Liver (tissue), 9 donors: ENCODE data around the gene MEG3. TPM values are rescaled to one million over a fixed set of nuclear protein-coding genes. Genes with fewer than 3 reads are reported as not detected.

Source experiments
- DNase-seq: peaks from one replicate; pipeline ENCODE4 v3.0.0-alpha.2; 2017; ENCODE audit warnings: low spot score
- H3K27ac ChIP-seq, 2 donors: one replicate each; pipeline ENCODE4 v1.7.0; 2013; ENCODE audit warnings: inconsistent platforms in 2 of 2, low read length in 2 of 2, control low read depth in 1 of 2, low read depth in 1 of 2, mild to moderate bottlenecking in 1 of 2
- H3K27me3 ChIP-seq, 4 donors: one replicate each; pipeline versions ENCODE4 v1.6.1 to v1.7.0; 2013; ENCODE audit warnings: low read length in 3 of 4, inconsistent platforms in 1 of 4, mild to moderate bottlenecking in 1 of 4, moderate library complexity in 1 of 4; ENCODE audit not compliant: control insufficient read depth in 4 of 4, insufficient read depth in 4 of 4
- H3K36me3 ChIP-seq, 4 donors: one replicate each; pipeline versions ENCODE4 v1.6.1 to v1.7.0; 2013; ENCODE audit warnings: low read length in 3 of 4, mild to moderate bottlenecking in 3 of 4, low read depth in 1 of 4, moderate library complexity in 1 of 4; ENCODE audit not compliant: control insufficient read depth in 4 of 4, insufficient read depth in 3 of 4
- H3K4me1 ChIP-seq, 4 donors: one replicate each; pipeline versions ENCODE4 v1.6.1 to v1.7.0; 2013; ENCODE audit warnings: low read length in 3 of 4, mild to moderate bottlenecking in 3 of 4, moderate library complexity in 1 of 4; ENCODE audit not compliant: control insufficient read depth in 4 of 4, insufficient read depth in 4 of 4
- H3K4me3 ChIP-seq, 3 donors: one replicate each; pipeline versions ENCODE4 v1.6.1 to v1.7.0; 2013; ENCODE audit warnings: low read length in 3 of 3, control low read depth in 1 of 3, low read depth in 1 of 3, mild to moderate bottlenecking in 1 of 3
- H3K9ac ChIP-seq, 2 donors: one replicate each; pipeline ENCODE4 v1.7.0; 2013; ENCODE audit warnings: low read length in 2 of 2, mild to moderate bottlenecking in 2 of 2, moderate library complexity in 2 of 2, control low read depth in 1 of 2, low read depth in 1 of 2
- H3K9me3 ChIP-seq, 4 donors: one replicate each; pipeline versions ENCODE4 v1.6.1 to v1.7.0; 2013; ENCODE audit warnings: low read length in 3 of 4; ENCODE audit not compliant: control insufficient read depth in 4 of 4
- EGR1 ChIP-seq, 2 donors: IDR thresholded peaks; 2 replicates each; pipeline ENCODE4 v1.6.1; 2016 to 2018; ENCODE audit warnings: antibody characterized with exemption in 2 of 2, low read depth in 2 of 2
- FOXA1 ChIP-seq: IDR thresholded peaks from 2 replicates; pipeline ENCODE4 v1.6.1; 2016; ENCODE audit warnings: antibody characterized with exemption
- FOXA2 ChIP-seq: IDR thresholded peaks from 2 replicates; pipeline ENCODE4 v1.6.1; 2016; ENCODE audit warnings: antibody characterized with exemption
- GABPA ChIP-seq, 2 donors: IDR thresholded peaks in 1 of 2; conservative IDR thresholded peaks in 1 of 2; 2 replicates each; pipeline ENCODE4 v1.6.1; 2016; ENCODE audit warnings: antibody characterized with exemption in 2 of 2, mild to moderate bottlenecking in 1 of 2, moderate library complexity in 1 of 2
- HNF4A ChIP-seq, 2 donors: conservative IDR thresholded peaks; 2 replicates each; pipeline ENCODE4 v1.6.1; 2016; ENCODE audit warnings: antibody characterized with exemption in 2 of 2, mild to moderate bottlenecking in 2 of 2
- HNF4G ChIP-seq: IDR thresholded peaks from 2 replicates; pipeline ENCODE4 v1.6.1; 2016; ENCODE audit warnings: antibody characterized with exemption
- JUND ChIP-seq, 2 donors: IDR thresholded peaks; 2 replicates each; pipeline ENCODE4 v1.6.1; 2016; ENCODE audit warnings: antibody characterized with exemption in 2 of 2
- NR2F2 ChIP-seq: IDR thresholded peaks from 2 replicates; pipeline ENCODE4 v1.6.1; 2016; ENCODE audit warnings: antibody characterized with exemption
- RAD21 ChIP-seq, 2 donors: IDR thresholded peaks; 2 replicates each; pipeline ENCODE4 v1.6.1; 2016; ENCODE audit warnings: antibody characterized with exemption in 2 of 2, mild to moderate bottlenecking in 2 of 2
- RXRA ChIP-seq, 2 donors: IDR thresholded peaks; 2 replicates each; pipeline ENCODE4 v1.6.1; 2017 to 2018; ENCODE audit warnings: antibody characterized with exemption in 2 of 2, mild to moderate bottlenecking in 1 of 2
- SP1 ChIP-seq: IDR thresholded peaks from 2 replicates; pipeline ENCODE4 v1.6.1; 2018; ENCODE audit warnings: antibody characterized with exemption, mild to moderate bottlenecking
- TAF1 ChIP-seq: conservative IDR thresholded peaks from 2 replicates; pipeline ENCODE4 v1.6.1; 2016; ENCODE audit warnings: antibody characterized with exemption, mild to moderate bottlenecking
- WGBS: extraction: QIAGEN DNeasy Blood & Tissue Kit; methylation state at CpG from one replicate; pipeline ENCODE4 v1.1.7; 2013; 5-methylcytosine and 5-hydroxymethylcytosine counted together
- polyA plus RNA-seq, 2 donors: library from polyadenylated mRNA; stranded (reverse) in 1 of 2; unstranded in 1 of 2; fragments of 200-250 nt in 1 of 2; fragments of >200 nt in 1 of 2; fragmentation: Nextera tagmentation in 1 of 2; extraction: Ambion mirVana in 1 of 2; gene quantifications; one replicate each; pipeline versions ENCODE4 v1.2.1 to v1.2.3, GENCODE V29; 2013 to 2015
- total RNA-seq, 2 donors: library from RNA; depleted of rRNA; stranded (reverse); fragments of >200 nt; gene quantifications; one replicate each; pipeline ENCODE4 v1.2.3, GENCODE V29; 2014
- TF ChIP-seq, protein P1 (sequence below): IDR thresholded peaks from 2 replicates; pipeline ENCODE4 v1.6.1; 2016; ENCODE audit warnings: antibody characterized with exemption
- TF ChIP-seq, protein P2 (sequence below): IDR thresholded peaks from 2 replicates; pipeline ENCODE4 v1.6.1; 2016; ENCODE audit warnings: antibody characterized with exemption
- TF ChIP-seq, protein P3 (sequence below): IDR thresholded peaks from 2 replicates; pipeline ENCODE4 v1.6.1; 2016; ENCODE audit warnings: antibody characterized with exemption, mild to moderate bottlenecking
- TF ChIP-seq, protein P4 (sequence below): fragments of 150-350 bp; IDR thresholded peaks from 2 replicates; pipeline ENCODE4 v1.5.1; 2017; ENCODE audit warnings: improper control_type of control experiment, low read depth, low read length; ENCODE audit not compliant: missing input control
- TF ChIP-seq, protein P5 (sequence below): IDR thresholded peaks from 2 replicates; pipeline ENCODE4 v1.6.1; 2016; ENCODE audit warnings: antibody characterized with exemption
- donor health status: healthy.
- donor health status: healthy.
- donor health status: healthy.
- donor health status: healthy.
- donor health status: healthy.

MEG3 gene
- total and polyA plus RNA-seq, 4 donors, result 12.3 to 485 (median 23.1) TPM

DNA sequence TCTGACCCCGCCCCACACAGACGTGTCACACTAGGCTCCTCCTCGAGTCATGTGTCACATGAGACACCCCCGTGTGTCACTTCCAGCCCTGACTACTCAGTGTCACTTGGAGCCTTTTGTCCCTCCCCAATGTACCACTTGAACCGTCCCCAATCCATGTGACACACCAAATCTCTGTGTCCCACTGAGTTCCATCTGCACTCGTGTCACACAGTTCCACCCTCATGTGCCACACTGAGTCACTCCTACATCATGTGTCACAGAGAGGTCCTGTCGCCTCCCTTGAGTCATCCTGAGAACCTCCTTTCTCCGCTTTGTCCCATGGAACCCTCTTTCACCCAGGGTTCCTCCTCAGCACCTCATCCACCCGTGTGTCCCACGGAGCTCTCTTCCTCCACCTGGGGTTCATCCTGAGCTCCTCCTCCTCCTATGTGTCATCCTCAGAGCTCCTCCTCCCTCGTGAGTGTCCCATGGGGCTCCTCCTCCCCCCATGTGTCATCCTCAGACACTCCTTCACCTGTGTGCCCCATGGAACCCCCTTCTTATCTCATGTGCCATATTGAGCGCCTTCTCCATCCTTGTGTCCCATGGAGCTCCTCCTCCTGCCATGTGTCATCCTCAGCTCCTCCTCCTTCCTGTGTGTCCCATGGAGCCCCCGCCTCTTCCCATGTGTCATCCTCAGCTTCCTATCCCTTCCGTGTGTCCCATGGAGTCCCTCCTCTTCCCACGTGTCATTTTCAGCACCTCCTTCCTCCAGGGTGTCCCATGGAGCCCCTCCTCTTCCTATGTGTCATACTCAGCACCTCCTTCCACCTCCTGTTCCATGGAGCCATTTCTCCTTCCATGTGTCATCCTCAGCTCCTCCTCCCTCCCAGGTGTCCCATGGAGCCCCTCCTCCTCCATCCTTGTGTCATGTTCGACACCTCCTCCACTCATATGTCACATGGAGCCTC is 45.6 kb downstream of the MEG3 start:
- Histone ChIP-seq H3K9me3 (no peaks in the 10 kb centered on the region), H3K4me1 (no peaks in the 10 kb centered on the region), H3K9ac (no peak overlapping the region), H3K27ac (no peak overlapping the region), H3K36me3 (no peaks in the 10 kb centered on the region), H3K4me3 (no peak overlapping the region), H3K27me3 (no peaks in the 10 kb centered on the region)
- no peak for DNase-seq
- TF ChIP-seq NR2F2, result no peak
- no peak for TF ChIP-seq FOXA1
- no peak for TF ChIP-seq RAD21 (IDR thresholded peaks at IDR 0.05)
- no peak for TF ChIP-seq FOXA2
- TF ChIP-seq, protein P1, sequence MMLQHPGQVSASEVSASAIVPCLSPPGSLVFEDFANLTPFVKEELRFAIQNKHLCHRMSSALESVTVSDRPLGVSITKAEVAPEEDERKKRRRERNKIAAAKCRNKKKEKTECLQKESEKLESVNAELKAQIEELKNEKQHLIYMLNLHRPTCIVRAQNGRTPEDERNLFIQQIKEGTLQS, result no peak
- TF ChIP-seq JUND (IDR thresholded peaks at IDR 0.05), result no peak
- TF ChIP-seq, protein P2, sequence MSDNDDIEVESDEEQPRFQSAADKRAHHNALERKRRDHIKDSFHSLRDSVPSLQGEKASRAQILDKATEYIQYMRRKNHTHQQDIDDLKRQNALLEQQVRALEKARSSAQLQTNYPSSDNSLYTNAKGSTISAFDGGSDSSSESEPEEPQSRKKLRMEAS, result no peak
- TF ChIP-seq EGR1 (IDR thresholded peaks at IDR 0.05; ENCODE audit: low read depth in 2 of 2), result no peak
- no peak for TF ChIP-seq SP1
- TF ChIP-seq HNF4G, result no peak
- TF ChIP-seq, protein P3, sequence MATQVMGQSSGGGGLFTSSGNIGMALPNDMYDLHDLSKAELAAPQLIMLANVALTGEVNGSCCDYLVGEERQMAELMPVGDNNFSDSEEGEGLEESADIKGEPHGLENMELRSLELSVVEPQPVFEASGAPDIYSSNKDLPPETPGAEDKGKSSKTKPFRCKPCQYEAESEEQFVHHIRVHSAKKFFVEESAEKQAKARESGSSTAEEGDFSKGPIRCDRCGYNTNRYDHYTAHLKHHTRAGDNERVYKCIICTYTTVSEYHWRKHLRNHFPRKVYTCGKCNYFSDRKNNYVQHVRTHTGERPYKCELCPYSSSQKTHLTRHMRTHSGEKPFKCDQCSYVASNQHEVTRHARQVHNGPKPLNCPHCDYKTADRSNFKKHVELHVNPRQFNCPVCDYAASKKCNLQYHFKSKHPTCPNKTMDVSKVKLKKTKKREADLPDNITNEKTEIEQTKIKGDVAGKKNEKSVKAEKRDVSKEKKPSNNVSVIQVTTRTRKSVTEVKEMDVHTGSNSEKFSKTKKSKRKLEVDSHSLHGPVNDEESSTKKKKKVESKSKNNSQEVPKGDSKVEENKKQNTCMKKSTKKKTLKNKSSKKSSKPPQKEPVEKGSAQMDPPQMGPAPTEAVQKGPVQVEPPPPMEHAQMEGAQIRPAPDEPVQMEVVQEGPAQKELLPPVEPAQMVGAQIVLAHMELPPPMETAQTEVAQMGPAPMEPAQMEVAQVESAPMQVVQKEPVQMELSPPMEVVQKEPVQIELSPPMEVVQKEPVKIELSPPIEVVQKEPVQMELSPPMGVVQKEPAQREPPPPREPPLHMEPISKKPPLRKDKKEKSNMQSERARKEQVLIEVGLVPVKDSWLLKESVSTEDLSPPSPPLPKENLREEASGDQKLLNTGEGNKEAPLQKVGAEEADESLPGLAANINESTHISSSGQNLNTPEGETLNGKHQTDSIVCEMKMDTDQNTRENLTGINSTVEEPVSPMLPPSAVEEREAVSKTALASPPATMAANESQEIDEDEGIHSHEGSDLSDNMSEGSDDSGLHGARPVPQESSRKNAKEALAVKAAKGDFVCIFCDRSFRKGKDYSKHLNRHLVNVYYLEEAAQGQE, result no peak
- TF ChIP-seq GABPA (IDR thresholded peaks at IDR 0.05 in 1 of 2, conservative IDR thresholded peaks at IDR 0.05 in 1 of 2), result no peak
- no peak for TF ChIP-seq TAF1
- TF ChIP-seq RXRA (IDR thresholded peaks at IDR 0.05), result no peak
- no peak for TF ChIP-seq HNF4A (conservative IDR thresholded peaks at IDR 0.05)
- TF ChIP-seq, protein P4, sequence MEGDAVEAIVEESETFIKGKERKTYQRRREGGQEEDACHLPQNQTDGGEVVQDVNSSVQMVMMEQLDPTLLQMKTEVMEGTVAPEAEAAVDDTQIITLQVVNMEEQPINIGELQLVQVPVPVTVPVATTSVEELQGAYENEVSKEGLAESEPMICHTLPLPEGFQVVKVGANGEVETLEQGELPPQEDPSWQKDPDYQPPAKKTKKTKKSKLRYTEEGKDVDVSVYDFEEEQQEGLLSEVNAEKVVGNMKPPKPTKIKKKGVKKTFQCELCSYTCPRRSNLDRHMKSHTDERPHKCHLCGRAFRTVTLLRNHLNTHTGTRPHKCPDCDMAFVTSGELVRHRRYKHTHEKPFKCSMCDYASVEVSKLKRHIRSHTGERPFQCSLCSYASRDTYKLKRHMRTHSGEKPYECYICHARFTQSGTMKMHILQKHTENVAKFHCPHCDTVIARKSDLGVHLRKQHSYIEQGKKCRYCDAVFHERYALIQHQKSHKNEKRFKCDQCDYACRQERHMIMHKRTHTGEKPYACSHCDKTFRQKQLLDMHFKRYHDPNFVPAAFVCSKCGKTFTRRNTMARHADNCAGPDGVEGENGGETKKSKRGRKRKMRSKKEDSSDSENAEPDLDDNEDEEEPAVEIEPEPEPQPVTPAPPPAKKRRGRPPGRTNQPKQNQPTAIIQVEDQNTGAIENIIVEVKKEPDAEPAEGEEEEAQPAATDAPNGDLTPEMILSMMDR, result no peak
- TF ChIP-seq, protein P5, sequence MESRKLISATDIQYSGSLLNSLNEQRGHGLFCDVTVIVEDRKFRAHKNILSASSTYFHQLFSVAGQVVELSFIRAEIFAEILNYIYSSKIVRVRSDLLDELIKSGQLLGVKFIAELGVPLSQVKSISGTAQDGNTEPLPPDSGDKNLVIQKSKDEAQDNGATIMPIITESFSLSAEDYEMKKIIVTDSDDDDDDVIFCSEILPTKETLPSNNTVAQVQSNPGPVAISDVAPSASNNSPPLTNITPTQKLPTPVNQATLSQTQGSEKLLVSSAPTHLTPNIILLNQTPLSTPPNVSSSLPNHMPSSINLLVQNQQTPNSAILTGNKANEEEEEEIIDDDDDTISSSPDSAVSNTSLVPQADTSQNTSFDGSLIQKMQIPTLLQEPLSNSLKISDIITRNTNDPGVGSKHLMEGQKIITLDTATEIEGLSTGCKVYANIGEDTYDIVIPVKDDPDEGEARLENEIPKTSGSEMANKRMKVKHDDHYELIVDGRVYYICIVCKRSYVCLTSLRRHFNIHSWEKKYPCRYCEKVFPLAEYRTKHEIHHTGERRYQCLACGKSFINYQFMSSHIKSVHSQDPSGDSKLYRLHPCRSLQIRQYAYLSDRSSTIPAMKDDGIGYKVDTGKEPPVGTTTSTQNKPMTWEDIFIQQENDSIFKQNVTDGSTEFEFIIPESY, result no peak
- 78% methylated on average over 16 of the region's 16 CpGs for WGBS
